Kidney glomerular epithelial cell (primary cell): ENCODE data around the gene LRMDA.

Source experiments
- DNase-seq: peaks from one replicate; lab custom pipeline; 2025; lab: John Stamatoyannopoulos, UW

LRMDA gene

GRCh38 chr10:76341740-76342139 lies 910.3 kb downstream of the LRMDA start:
- no peak for DNase-seq

- DNase-seq: no peak
Measured at GRCh38 chr10:76342996-76343395, 911.6 kb downstream of the LRMDA start.

GRCh38 chr10:76347832-76348231 lies 916.4 kb downstream of the LRMDA start:
- no peak for DNase-seq

- no peak for DNase-seq
Measured at GRCh38 chr10:76350583-76350982, 919.2 kb downstream of the LRMDA start.

GRCh38 chr10:76352300-76352699 lies 920.9 kb downstream of the LRMDA start:
- DNase-seq: peak; percentile 13

GRCh38 chr10:76353237-76353851 lies 921.9 kb downstream of the LRMDA start:
- no peak for DNase-seq

GRCh38 chr10:76354212-76354738 lies 922.9 kb downstream of the LRMDA start:
- no peak for DNase-seq

GRCh38 chr10:76354921-76355320 lies 923.5 kb downstream of the LRMDA start:
- no peak for DNase-seq

GRCh38 chr10:76356557-76356956 lies 925.1 kb downstream of the LRMDA start:
- no peak for DNase-seq

- DNase-seq: no peak
Measured at GRCh38 chr10:76357726-76358415, 926.4 kb downstream of the LRMDA start.

- DNase-seq: no peak
Measured at GRCh38 chr10:76358743-76359395, 927.4 kb downstream of the LRMDA start.

GRCh38 chr10:76375761-76376160 lies 944.3 kb downstream of the LRMDA start:
- DNase-seq: no peak

GRCh38 chr10:76382381-76382851 lies 951.0 kb downstream of the LRMDA start:
- peak; percentile 64 for DNase-seq

GRCh38 chr10:76388321-76389023 lies 957.0 kb downstream of the LRMDA start:
- no peak for DNase-seq

- DNase-seq: no peak
Measured at GRCh38 chr10:76393875-76394706, 962.7 kb downstream of the LRMDA start.

GRCh38 chr10:76394707-76395042 lies 963.3 kb downstream of the LRMDA start:
- no peak for DNase-seq

- DNase-seq: no peak
Measured at GRCh38 chr10:76395251-76395650, 963.8 kb downstream of the LRMDA start.

- no peak for DNase-seq
Measured at GRCh38 chr10:76396134-76396533, 964.7 kb downstream of the LRMDA start.

GRCh38 chr10:76397181-76398042 lies 966.0 kb downstream of the LRMDA start:
- no peak for DNase-seq

GRCh38 chr10:76398043-76398710 lies 966.8 kb downstream of the LRMDA start:
- no peak for DNase-seq
